Glomerular visceral epithelial cell (primary cell): ENCODE measurements around the gene AP1G1.
"Not testable (repeated sequence)": the region's sequence is repeated elsewhere in the genome, so short reads cannot be mapped to it uniquely, and the experiment has no call there.

Experiments used
- DNase-seq: peaks from one replicate; pipeline ENCODE4 v3.0.0-alpha.2; 2016; ENCODE audit errors: extremely low spot score

AP1G1 gene

DNA sequence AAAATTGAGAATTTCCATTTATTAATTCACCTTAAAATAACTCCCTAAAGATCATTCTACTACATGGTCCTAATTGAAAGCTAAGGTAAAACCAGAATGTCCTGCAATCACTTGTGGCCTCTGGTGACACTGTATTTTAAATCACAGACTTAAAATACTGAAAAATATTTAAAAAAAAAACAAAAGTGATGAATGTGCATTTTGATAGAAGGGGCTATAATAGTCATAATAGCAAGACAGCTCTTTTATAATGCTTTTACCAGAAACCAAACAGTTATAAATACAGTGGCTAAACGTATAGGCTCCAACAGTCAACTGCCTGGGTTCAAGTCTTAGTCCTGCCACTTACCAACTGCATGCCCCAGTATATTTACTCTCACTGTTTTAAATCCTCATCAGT, 105.3 kb downstream of the AP1G1 start:
- DNase-seq: no peak

DNA sequence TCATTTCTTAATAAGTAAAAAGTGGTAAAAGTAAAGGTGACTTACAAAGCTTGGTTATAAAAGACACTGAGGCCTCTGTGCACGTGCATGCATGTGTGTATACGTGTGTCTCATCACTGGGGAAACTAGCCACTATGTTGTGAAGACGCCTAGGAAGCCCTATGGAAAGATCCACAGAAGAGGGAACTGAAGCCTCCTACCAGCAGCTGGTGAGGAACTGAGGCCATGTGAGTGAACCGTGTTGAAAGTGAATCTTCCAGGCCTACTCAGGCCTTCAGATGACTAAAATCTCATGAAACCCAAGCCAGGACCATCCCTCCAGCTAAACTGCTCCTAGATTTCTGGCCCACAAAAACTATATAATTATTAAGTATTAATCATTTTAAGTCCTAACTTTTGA, 107.8 kb downstream of the AP1G1 start:
- no peak for DNase-seq

DNA sequence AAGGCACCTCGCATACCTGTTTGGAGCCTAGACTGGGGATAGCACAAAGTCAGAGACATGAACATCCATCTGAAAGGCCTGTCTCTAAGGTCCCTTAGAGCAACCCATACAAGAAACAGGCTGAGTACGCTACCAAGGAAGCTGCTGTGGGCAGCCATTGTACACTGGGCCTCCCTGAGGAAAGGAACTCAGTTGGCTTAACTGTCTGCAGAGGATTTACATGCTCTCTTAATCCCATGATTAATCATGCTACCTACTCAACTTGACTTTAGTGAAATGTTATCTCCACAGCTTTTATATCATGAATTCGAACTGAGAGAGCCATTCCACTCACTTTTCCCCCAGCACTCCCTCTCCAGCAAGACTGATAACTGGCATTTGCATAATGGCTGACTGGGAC, 110.1 kb downstream of the AP1G1 start:
- DNase-seq: no peak

DNA sequence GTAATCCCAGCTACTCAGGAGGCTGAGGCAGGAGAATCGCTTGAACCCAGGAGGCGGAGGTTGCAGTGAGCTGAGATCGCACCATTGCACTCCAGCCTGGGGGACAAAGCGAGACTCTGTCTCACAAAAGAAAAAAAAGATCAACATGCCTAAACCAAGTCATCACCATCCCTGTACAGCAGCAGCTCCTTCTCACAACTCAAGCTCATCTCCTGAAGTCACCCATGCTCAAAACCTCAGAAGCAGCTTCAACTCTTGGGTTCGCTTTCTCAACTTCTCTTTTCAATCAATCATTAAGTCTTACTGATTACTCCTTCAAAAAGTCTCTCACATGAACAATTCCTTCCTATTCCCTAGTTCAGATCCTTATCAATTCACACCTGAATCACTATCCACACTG, 115.5 kb downstream of the AP1G1 start:
- no peak for DNase-seq

DNA sequence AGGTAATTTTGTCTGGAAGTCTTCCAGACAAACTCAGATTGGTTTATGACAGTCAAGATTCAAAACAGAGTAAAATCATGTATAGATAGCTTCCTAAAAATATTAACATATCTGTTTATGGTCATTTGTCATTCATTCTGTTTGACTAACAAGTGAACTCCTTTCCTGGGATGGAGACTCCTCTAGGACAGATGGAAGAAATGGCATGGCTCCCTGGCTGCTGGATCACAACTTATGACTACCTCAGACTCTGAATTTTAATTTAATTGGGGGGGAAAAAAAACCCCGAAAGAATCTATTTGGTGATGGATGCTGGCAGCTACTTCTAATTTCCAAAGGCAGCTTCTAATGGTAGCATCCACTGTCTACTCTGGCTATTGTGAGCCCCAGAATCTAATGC, 118.7 kb downstream of the AP1G1 start:
- no peak for DNase-seq

DNA sequence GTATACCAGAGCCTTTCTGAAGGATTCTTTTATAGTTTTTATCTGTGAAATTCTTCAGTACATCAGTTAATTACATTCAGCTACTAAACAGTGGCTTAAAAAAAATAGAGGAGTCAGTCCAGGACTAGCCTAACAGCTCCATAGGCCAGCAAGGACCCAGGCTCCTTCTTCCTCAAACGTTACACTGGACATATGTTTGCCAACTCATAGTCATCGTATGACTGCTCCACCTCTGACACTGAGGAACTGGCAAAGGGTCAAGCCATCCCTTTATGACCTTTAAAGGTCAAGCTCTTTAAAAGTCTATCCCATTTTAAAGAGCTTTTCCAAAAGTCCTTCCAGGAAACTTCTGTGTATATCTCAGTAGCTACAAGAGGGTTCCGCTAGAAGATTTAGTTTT, 120.8 kb downstream of the AP1G1 start:
- DNase-seq: no peak

DNA sequence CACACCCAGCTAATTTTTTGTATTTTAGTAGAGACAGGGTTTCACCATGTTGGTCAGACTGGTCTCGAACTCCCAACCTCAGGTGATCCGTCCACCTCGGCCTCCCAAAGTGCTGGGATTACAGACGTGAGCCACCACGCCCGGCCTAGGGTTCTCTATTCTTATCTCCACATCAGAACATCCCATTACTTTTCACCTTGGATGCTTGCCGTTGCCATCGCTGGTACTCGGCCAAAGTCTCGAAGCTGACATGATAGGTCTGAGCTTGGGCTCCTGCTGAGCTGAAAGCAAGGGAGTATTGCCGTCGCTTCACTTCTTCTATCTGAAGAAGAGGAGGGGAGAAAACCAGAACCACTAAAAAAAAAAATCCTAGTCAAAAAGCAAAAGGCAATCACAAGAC, 124.4 kb downstream of the AP1G1 start:
- not testable (repeated sequence) for DNase-seq

DNA sequence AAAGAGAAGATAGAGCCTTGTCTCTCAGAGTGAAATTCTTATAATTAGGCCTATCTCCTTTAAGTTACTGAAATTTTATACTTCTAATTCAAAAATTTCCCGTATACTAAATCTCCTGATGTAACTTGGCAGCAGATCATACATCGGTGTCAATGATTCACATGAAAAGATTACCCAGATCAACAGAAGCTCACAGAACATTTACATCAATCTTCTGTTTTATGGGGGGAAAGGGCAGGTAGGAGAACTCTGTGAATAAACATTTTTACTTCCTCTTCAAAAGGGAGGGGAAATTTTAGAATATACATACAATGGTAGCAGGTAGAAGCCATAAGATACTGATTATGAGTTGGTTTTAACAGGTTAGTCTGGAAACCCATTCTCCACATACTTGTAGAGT, 127.3 kb downstream of the AP1G1 start:
- DNase-seq: no peak
